Measurements from ENCODE around the gene THSD7B. TPM values are rescaled to one million over a fixed set of nuclear protein-coding genes. Genes with fewer than 3 reads are reported as not detected.
A peak's percentile ranks its signal among the peaks of the same experiment; 100 is the strongest.

THSD7B gene
- total and polyA plus RNA-seq, 2 of the 8 experiments (the other 6 are each of a cell fraction or from before 2014, with no cell fraction given), result 0.60 to 2.9 TPM

- WGBS, 2 experiments (ENCODE audit: extremely low coverage in 1 of 2, insufficient coverage in 1 of 2, insufficient read length in 1 of 2, insufficient replicate concordance in 2 of 2, low coverage in 1 of 2, low lambda C conversion rate in 2 of 2, missing lambda C conversion rate in 1 of 2), result 47% methylated on average over 1 of the region's 1 CpG; no CpG with 5 or more reads in 1 of the 2 experiments
- no peak overlapping the region for H4K8ac ChIP-seq (ENCODE audit: extremely low read depth, insufficient read depth, low read length)
- H3K18ac ChIP-seq (ENCODE audit: extremely low read depth, low read length), result no peak overlapping the region
- DNase-seq (ENCODE audit: low read depth in 1 of 2, low spot score in 2 of 2), result no peak
- H2BK20ac ChIP-seq (ENCODE audit: low read length), result no peak overlapping the region
- no peak overlapping the region for H3K9ac ChIP-seq (replicated peaks in 1 of 4; ENCODE audit: extremely low read depth in 1 of 4, low read depth in 3 of 4, low read length in 3 of 4)
- H2AK5ac ChIP-seq (ENCODE audit: low read depth, low read length), result no peak overlapping the region
- ChIA-PET POLR2A (ENCODE audit: partially characterized antibody) (no interaction called here), CTCF (ENCODE audit: partially characterized antibody) (interaction anchor here (1.5 to 1.6 kb wide), 2 partner anchors 13 to 33 kb away, joined by 3 read pairs; no protein-coding TSS in a partner anchor)
- H4K5ac ChIP-seq (ENCODE audit: insufficient read length, low read depth, low read length), result no peak overlapping the region
- TF ChIP-seq TCF12 (IDR thresholded peaks at IDR 0.05; ENCODE audit: low read depth, low read length) (no peak), RBBP5 (IDR thresholded peaks at IDR 0.05; ENCODE audit: borderline replicate concordance, low read depth, low read length) (no peak), CTBP2 (IDR thresholded peaks at IDR 0.05; ENCODE audit: borderline replicate concordance, insufficient read depth, insufficient read length, low read length) (no peak), USF2 (IDR thresholded peaks at IDR 0.05; ENCODE audit: low read length) (no peak), ASH2L (IDR thresholded peaks at IDR 0.05; ENCODE audit: low read length) (no peak), JUND (IDR thresholded peaks at IDR 0.05; ENCODE audit: low read length) (no peak), GABPA (IDR thresholded peaks at IDR 0.05; ENCODE audit: borderline replicate concordance, insufficient read depth, low read length) (no peak), TAF1 (IDR thresholded peaks at IDR 0.05; ENCODE audit: low read depth, low read length) (no peak), MAFK (IDR thresholded peaks at IDR 0.05; ENCODE audit: low read depth, low read length) (no peak), PHF8 (conservative IDR thresholded peaks at IDR 0.05; ENCODE audit: low read depth, low read length) (no peak), FOSL1 (IDR thresholded peaks at IDR 0.05; ENCODE audit: insufficient read depth, low read depth, low read length) (no peak), JUN (IDR thresholded peaks at IDR 0.05; ENCODE audit: low read depth, low read length) (no peak)
- no peak overlapping the region for H3K23ac ChIP-seq (ENCODE audit: insufficient read length)
- no peak overlapping the region for H3K14ac ChIP-seq (ENCODE audit: insufficient read length)
- no peaks in the 10 kb centered on the region for H3K79me2 ChIP-seq (ENCODE audit: control insufficient read depth in 1 of 2, insufficient read depth in 2 of 2, low read length in 2 of 2)
- no peaks in the 10 kb centered on the region for H3K9me3 ChIP-seq (ENCODE audit: insufficient read depth in 2 of 2, low read depth in 1 of 2, low read length in 1 of 2)
- H3K79me1 ChIP-seq (ENCODE audit: low read depth, low read length), result no peaks in the 10 kb centered on the region
- no peaks in the 10 kb centered on the region for H3K27me3 ChIP-seq (replicated peaks in 1 of 4; ENCODE audit: control insufficient read depth in 3 of 4, extremely low read depth in 1 of 4, insufficient read depth in 3 of 4, low read length in 3 of 4)
- no peak overlapping the region for H2BK120ac ChIP-seq (replicated peaks; ENCODE audit: low read depth, low read length)
- H2BK5ac ChIP-seq (ENCODE audit: low read depth, low read length), result no peak overlapping the region
- no peak overlapping the region for H2BK15ac ChIP-seq (ENCODE audit: low read length)
- peak; percentile 13 for FAIRE-seq
- H3K4ac ChIP-seq (replicated peaks; ENCODE audit: insufficient read length, low read depth, low read length), result no peak overlapping the region
- peak overlapping the region; percentile 2 to 31; a peak in 3 of 4 replicates for H3K4me2 ChIP-seq (ENCODE audit: insufficient read depth in 1 of 2, low read depth in 2 of 2, low read length in 2 of 2)
- H2BK12ac ChIP-seq (ENCODE audit: low read depth, low read length), result no peak overlapping the region
- peaks cover 0 to 3% (median 1%) of the 10 kb centered on the region in 4 experiments; a peak in 1 of 7 replicates for H3K4me1 ChIP-seq (replicated peaks in 1 of 4; ENCODE audit: control insufficient read depth in 3 of 4, insufficient read depth in 4 of 4, low read length in 3 of 4)
- H4K20me1 ChIP-seq (replicated peaks in 1 of 2; ENCODE audit: control insufficient read depth in 1 of 2, insufficient read depth in 2 of 2, low read length in 2 of 2), result no peaks in the 10 kb centered on the region
- H3K27ac ChIP-seq (ENCODE audit: low read depth, low read length), result no peak overlapping the region
- no peaks in the 10 kb centered on the region for H3K23me2 ChIP-seq (ENCODE audit: low read depth, low read length)
- no peaks in the 10 kb centered on the region for H3K36me3 ChIP-seq (ENCODE audit: control insufficient read depth in 2 of 4, insufficient read depth in 4 of 4, low read length in 3 of 4)
- peak overlapping the region in 1 of 4 experiments; percentile 26; a peak in 1 of 8 replicates for H3K4me3 ChIP-seq (ENCODE audit: extremely low read depth in 1 of 4, insufficient read depth in 2 of 4, low read depth in 3 of 4, low read length in 4 of 4)
- no peak overlapping the region for H4K91ac ChIP-seq (replicated peaks; ENCODE audit: insufficient read length, low read length)
- no peak overlapping the region for H3K56ac ChIP-seq (replicated peaks; ENCODE audit: insufficient read length, low read depth, low read length)
- H2AFZ ChIP-seq (ENCODE audit: low read length), result no peak overlapping the region
Measured at GRCh38 chr2:137207030-137207429, 441.7 kb downstream of the THSD7B start.
